GM19239 (cell line): ENCODE results near the gene SOX11.

ENCODE experiments used
- DNase-seq: peaks from one replicate; pipeline ENCODE4 v3.0.0; 2011; ENCODE audit warnings: low spot score; ENCODE audit not compliant: insufficient read length
- FAIRE-seq: peaks from 2 replicates; lab custom pipeline; 2011; peaks lifted over from hg19 to GRCh38; lab: Jason Lieb, UNC

The SOX11 gene

GRCh38 chr2:5719629-5720334 lies 27.6 kb downstream of the SOX11 start:
- no peak for DNase-seq
- FAIRE-seq = no peak

GRCh38 chr2:5720426-5720825 lies 28.2 kb downstream of the SOX11 start:
- FAIRE-seq (no peak), DNase-seq (no peak)

- DNase-seq (no peak), FAIRE-seq (no peak)
Observed at GRCh38 chr2:5722236-5722635, 30.1 kb downstream of the SOX11 start.

GRCh38 chr2:5723791-5724735 lies 31.9 kb downstream of the SOX11 start:
- no peak for DNase-seq
- FAIRE-seq = no peak

- FAIRE-seq = no peak
- DNase-seq = no peak
Observed at GRCh38 chr2:5725072-5725471, 32.9 kb downstream of the SOX11 start.

- DNase-seq (no peak), FAIRE-seq (no peak)
Observed at GRCh38 chr2:5725794-5726463, 33.7 kb downstream of the SOX11 start.

GRCh38 chr2:5727235-5727634 lies 35.1 kb downstream of the SOX11 start:
- DNase-seq = no peak
- no peak for FAIRE-seq

GRCh38 chr2:5729416-5729815 lies 37.2 kb downstream of the SOX11 start:
- DNase-seq = no peak
- no peak for FAIRE-seq

- DNase-seq = no peak
- FAIRE-seq = no peak
Observed at GRCh38 chr2:5730386-5730785, 38.2 kb downstream of the SOX11 start.

- FAIRE-seq (no peak), DNase-seq (no peak)
Observed at GRCh38 chr2:5734859-5735520, 42.8 kb downstream of the SOX11 start.

- FAIRE-seq (no peak), DNase-seq (no peak)
Observed at GRCh38 chr2:5735521-5735861, 43.3 kb downstream of the SOX11 start.

- no peak for FAIRE-seq
- DNase-seq = no peak
Observed at GRCh38 chr2:5736050-5736449, 43.9 kb downstream of the SOX11 start.

- no peak for FAIRE-seq
Observed at GRCh38 chr2:5736886-5737285, 44.7 kb downstream of the SOX11 start.

GRCh38 chr2:5740053-5740452 lies 47.9 kb downstream of the SOX11 start:
- DNase-seq (no peak), FAIRE-seq (no peak)

More at GRCh38 chr2:5736886-5737285, 44.7 kb downstream of the SOX11 start:
- DNase-seq = no peak

- FAIRE-seq (no peak), DNase-seq (no peak)
Observed at GRCh38 chr2:5740817-5741216, 48.6 kb downstream of the SOX11 start.

- no peak for FAIRE-seq
- DNase-seq = no peak
Observed at GRCh38 chr2:5741242-5741641, 49.1 kb downstream of the SOX11 start.

- FAIRE-seq (no peak), DNase-seq (no peak)
Observed at GRCh38 chr2:5742126-5742525, 49.9 kb downstream of the SOX11 start.

GRCh38 chr2:5748391-5748790 lies 56.2 kb downstream of the SOX11 start:
- no peak for DNase-seq
- FAIRE-seq = no peak

GRCh38 chr2:5748946-5749345 lies 56.8 kb downstream of the SOX11 start:
- no peak for FAIRE-seq

GRCh38 chr2:5749347-5749746 lies 57.2 kb downstream of the SOX11 start:
- DNase-seq = no peak

More at GRCh38 chr2:5748946-5749345, 56.8 kb downstream of the SOX11 start:
- DNase-seq = no peak

More at GRCh38 chr2:5749347-5749746, 57.2 kb downstream of the SOX11 start:
- FAIRE-seq = no peak
